ENCODE measurements around the gene CWC27.
"Not testable (repeated sequence)": the region's sequence is repeated elsewhere in the genome, so short reads cannot be mapped to it uniquely, and the experiment has no call there.

CWC27 gene

DNA sequence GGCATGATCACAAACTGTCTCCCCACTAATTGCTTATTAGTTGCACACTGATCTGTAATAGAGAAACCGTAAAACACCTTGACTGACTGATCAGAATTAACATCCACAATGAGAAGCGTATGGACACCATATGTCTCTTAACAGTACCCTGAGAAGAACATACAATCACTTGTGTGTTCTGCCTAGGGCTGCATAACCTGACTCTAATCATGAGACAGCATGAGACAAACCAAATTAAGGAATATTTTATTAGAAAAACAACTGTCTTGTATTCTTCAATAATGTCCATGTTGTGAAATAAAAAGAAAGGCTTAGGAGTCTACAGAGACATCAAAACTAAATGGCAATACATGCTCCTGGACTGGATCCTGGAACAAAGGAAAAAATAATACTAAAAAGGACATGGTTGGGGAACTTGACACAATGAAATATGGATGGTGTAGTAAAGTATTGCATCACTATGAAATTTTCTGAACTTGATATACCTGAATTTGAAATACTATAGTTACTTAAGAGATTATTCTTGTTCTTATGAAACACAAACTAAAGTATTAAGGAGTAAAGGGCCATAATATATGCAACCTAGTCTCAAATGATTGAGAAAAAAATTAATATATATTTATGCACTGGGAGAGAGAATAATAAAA lies 162.1 kb downstream of the CWC27 start:
- no peak overlapping the region for H2AFZ ChIP-seq (ENCODE audit: low read depth)
- no peaks in the 10 kb centered on the region for H3K4me1 ChIP-seq (ENCODE audit: low read depth, poor library complexity, severe bottlenecking)
- no peak overlapping the region for H3K4me3 ChIP-seq (IDR thresholded peaks at IDR 0.05; ENCODE audit: insufficient read depth, low read depth, low read length)
- H3K27me3 ChIP-seq (ENCODE audit: insufficient read depth, low read depth) = no peaks in the 10 kb centered on the region
- H3K4me2 ChIP-seq = no peak overlapping the region
- H3K9ac ChIP-seq = no peak overlapping the region
- TF ChIP-seq, protein P1, sequence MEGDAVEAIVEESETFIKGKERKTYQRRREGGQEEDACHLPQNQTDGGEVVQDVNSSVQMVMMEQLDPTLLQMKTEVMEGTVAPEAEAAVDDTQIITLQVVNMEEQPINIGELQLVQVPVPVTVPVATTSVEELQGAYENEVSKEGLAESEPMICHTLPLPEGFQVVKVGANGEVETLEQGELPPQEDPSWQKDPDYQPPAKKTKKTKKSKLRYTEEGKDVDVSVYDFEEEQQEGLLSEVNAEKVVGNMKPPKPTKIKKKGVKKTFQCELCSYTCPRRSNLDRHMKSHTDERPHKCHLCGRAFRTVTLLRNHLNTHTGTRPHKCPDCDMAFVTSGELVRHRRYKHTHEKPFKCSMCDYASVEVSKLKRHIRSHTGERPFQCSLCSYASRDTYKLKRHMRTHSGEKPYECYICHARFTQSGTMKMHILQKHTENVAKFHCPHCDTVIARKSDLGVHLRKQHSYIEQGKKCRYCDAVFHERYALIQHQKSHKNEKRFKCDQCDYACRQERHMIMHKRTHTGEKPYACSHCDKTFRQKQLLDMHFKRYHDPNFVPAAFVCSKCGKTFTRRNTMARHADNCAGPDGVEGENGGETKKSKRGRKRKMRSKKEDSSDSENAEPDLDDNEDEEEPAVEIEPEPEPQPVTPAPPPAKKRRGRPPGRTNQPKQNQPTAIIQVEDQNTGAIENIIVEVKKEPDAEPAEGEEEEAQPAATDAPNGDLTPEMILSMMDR (conservative IDR thresholded peaks at IDR 0.05; ENCODE audit: low read depth, low read length) = no peak
- H3K79me2 ChIP-seq (ENCODE audit: insufficient read depth, low read depth) = no peaks in the 10 kb centered on the region
- H3K36me3 ChIP-seq (ENCODE audit: insufficient read depth) = no peaks in the 10 kb centered on the region
- H3K27ac ChIP-seq = no peak overlapping the region
- H4K20me1 ChIP-seq (ENCODE audit: insufficient read depth) = no peaks in the 10 kb centered on the region

DNA sequence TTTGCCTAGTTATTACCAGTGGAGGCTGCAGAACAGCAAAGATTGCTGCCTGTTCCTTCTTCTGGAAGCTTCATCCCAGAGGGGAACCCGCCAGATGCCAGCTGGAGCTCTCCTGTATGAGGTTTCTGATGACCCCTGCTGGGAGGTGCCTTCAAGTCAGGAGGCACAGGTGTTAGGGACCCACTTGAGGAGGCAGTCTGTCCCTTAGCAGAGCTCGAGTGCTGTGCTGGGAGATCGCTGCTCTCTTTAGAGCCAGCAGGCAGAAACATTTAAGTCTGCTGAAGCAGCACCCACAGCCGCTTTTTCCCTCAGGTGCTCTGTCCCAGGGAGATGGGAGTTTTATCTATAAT lies 170.7 kb downstream of the CWC27 start:
- peak overlapping the region; percentile 31; the same call in 1 of the 2 replicates for H2AFZ ChIP-seq (ENCODE audit: low read depth)
- not testable (repeated sequence) for H3K27me3 ChIP-seq (ENCODE audit: insufficient read depth, low read depth); H4K20me1 ChIP-seq (ENCODE audit: insufficient read depth); H3K36me3 ChIP-seq (ENCODE audit: insufficient read depth); H3K9ac ChIP-seq; H3K4me1 ChIP-seq (ENCODE audit: low read depth, poor library complexity, severe bottlenecking); H3K4me2 ChIP-seq; H3K79me2 ChIP-seq (ENCODE audit: insufficient read depth, low read depth); H3K4me3 ChIP-seq (IDR thresholded peaks at IDR 0.05; ENCODE audit: insufficient read depth, low read depth, low read length)
- peak overlapping the region; percentile 70 for H3K27ac ChIP-seq

DNA sequence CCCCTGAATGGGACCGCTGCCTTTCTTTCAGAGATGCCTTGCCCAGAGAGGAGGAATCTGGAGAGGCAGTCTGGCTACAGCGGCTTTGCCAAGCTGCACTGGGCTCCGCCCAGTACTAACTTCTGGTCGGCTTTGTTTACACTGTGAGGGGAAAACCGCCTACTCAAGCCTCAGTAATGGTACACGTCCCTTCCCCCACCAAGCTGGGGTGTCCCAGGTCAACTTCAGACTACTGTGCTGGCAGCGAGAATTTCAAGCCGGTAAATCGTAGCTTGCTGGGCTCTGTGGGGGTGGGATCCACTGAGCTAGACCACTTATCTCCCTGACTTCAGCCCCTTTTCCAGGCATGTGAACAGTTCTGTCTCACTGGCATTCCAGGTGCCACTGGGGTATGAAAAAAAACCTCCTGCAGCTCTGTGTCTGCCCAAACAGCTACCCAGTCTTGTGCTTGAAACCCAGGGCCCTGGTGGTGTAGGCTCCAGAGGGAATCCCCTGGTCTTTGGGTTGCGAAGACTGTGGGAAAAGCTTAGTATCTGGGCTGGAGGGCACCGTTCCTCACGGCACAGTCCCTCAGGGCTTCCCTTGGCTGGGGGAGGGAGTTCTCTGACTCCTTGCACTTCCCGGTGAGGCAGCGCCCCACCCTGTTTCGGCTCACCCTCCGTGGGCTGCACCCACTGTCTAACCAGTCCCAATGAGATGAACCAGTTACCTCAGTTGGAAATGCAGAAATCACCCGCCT lies 171.2 kb downstream of the CWC27 start:
- Histone ChIP-seq H3K4me1 (ENCODE audit: low read depth, poor library complexity, severe bottlenecking) (no peaks in the 10 kb centered on the region), H3K4me2 (no peak overlapping the region), H3K79me2 (ENCODE audit: insufficient read depth, low read depth) (no peaks in the 10 kb centered on the region), H3K36me3 (ENCODE audit: insufficient read depth) (no peaks in the 10 kb centered on the region), H4K20me1 (ENCODE audit: insufficient read depth) (no peaks in the 10 kb centered on the region), H3K9ac (peak overlapping the region; percentile 35; the same call in 1 of the 2 replicates), H3K27ac (peak overlapping the region; percentile 70), H2AFZ (ENCODE audit: low read depth) (peak overlapping the region; percentile 31; the same call in 1 of the 2 replicates), H3K27me3 (ENCODE audit: insufficient read depth, low read depth) (no peaks in the 10 kb centered on the region), H3K4me3 (IDR thresholded peaks at IDR 0.05; ENCODE audit: insufficient read depth, low read depth, low read length) (no peak overlapping the region)
- TF ChIP-seq, protein P1 (conservative IDR thresholded peaks at IDR 0.05; ENCODE audit: low read depth, low read length) = no peak

DNA sequence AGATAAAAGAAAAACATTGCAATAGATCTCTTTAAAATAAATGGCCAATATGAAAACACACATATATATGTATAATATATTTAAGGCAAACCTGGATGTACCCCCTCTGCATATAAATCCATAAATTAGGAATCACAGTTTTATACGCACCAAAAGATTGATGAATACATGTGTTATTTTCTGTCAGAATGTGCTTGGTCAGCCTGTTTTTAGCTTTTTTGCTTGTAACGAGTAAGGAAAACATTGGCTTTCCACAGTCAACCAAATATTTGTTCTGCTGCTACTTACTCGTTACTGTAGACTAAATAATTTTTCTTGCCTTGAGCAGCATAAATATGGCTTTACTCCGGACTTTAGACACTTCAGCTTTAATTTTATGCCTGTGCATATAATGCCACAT lies 173.7 kb downstream of the CWC27 start:
- Histone ChIP-seq H3K27me3 (ENCODE audit: insufficient read depth, low read depth) (no peaks in the 10 kb centered on the region), H4K20me1 (ENCODE audit: insufficient read depth) (no peaks in the 10 kb centered on the region), H3K9ac (no peak overlapping the region), H3K27ac (no peak overlapping the region), H2AFZ (ENCODE audit: low read depth) (no peak overlapping the region), H3K79me2 (ENCODE audit: insufficient read depth, low read depth) (no peaks in the 10 kb centered on the region), H3K4me3 (IDR thresholded peaks at IDR 0.05; ENCODE audit: insufficient read depth, low read depth, low read length) (no peak overlapping the region), H3K4me1 (ENCODE audit: low read depth, poor library complexity, severe bottlenecking) (no peaks in the 10 kb centered on the region), H3K36me3 (ENCODE audit: insufficient read depth) (no peaks in the 10 kb centered on the region), H3K4me2 (no peak overlapping the region)
- TF ChIP-seq, protein P1 (conservative IDR thresholded peaks at IDR 0.05; ENCODE audit: low read depth, low read length) = no peak

DNA sequence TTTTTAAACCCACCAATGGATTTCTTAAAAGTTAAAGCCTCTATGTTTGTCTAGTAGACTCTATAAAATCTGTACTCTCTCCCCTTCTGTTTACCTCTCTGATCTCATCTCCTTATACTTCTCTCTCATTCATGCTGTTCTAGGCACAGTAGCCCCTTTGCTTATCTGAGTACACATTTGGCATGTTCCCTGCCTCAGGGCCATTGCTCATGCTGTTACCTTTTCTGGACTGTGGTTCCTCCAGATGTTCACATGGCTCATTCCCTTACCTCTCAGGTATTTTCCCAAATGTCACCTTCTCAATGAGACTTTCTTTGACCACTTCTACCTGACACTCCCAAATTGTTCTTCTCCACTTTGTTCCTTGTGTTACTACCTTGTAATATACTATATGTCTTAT lies 176.1 kb downstream of the CWC27 start:
- Histone ChIP-seq H3K4me1 (ENCODE audit: low read depth, poor library complexity, severe bottlenecking) (no peaks in the 10 kb centered on the region), H3K27ac (no peak overlapping the region), H3K27me3 (ENCODE audit: insufficient read depth, low read depth) (no peaks in the 10 kb centered on the region), H4K20me1 (ENCODE audit: insufficient read depth) (no peaks in the 10 kb centered on the region), H3K4me2 (no peak overlapping the region), H2AFZ (ENCODE audit: low read depth) (no peak overlapping the region), H3K79me2 (ENCODE audit: insufficient read depth, low read depth) (no peaks in the 10 kb centered on the region), H3K9ac (no peak overlapping the region), H3K4me3 (IDR thresholded peaks at IDR 0.05; ENCODE audit: insufficient read depth, low read depth, low read length) (no peak overlapping the region), H3K36me3 (ENCODE audit: insufficient read depth) (no peaks in the 10 kb centered on the region)
- TF ChIP-seq, protein P1 (conservative IDR thresholded peaks at IDR 0.05; ENCODE audit: low read depth, low read length) = no peak
